GM12874 (cell line): Measurements from ENCODE around the gene FHOD3.

Source experiments
- CTCF ChIP-seq: IDR thresholded peaks from 2 replicates; pipeline ENCODE4 v1.5.1; 2011; ENCODE audit warnings: low read depth, mild to moderate bottlenecking, control low read depth, low read length, moderate library complexity; ENCODE audit not compliant: insufficient read depth

The FHOD3 gene

GRCh38 chr18:36558234-36558633, 260.7 kb downstream of the FHOD3 start:
- TF ChIP-seq CTCF: no peak

GRCh38 chr18:36559149-36559857, 261.8 kb downstream of the FHOD3 start:
- TF ChIP-seq CTCF: no peak

GRCh38 chr18:36560187-36560586, 262.7 kb downstream of the FHOD3 start:
- no peak for TF ChIP-seq CTCF

GRCh38 chr18:36561046-36561445, 263.5 kb downstream of the FHOD3 start:
- no peak for TF ChIP-seq CTCF

- no peak for TF ChIP-seq CTCF
Measured at GRCh38 chr18:36564841-36565240, 267.3 kb downstream of the FHOD3 start.

- no peak for TF ChIP-seq CTCF
Measured at GRCh38 chr18:36567800-36568199, 270.3 kb downstream of the FHOD3 start.

- no peak for TF ChIP-seq CTCF
Measured at GRCh38 chr18:36568487-36568886, 271.0 kb downstream of the FHOD3 start.
